ENCODE results near the gene MAPK6. TPM values are rescaled to one million over a fixed set of nuclear protein-coding genes. Genes with fewer than 3 reads are reported as not detected.

MAPK6 gene
- total RNA-seq, 1 donor from 2014 or later: 77.8 TPM

GRCh38 chr15:52006702-52007340, 12.2 kb upstream of the MAPK6 start:
- no peaks in the 10 kb centered on the region for H3K9me3 Mint-ChIP-seq
- no peak overlapping the region for H3K27ac Mint-ChIP-seq (ENCODE audit: unreplicated experiment)
- DNase-seq (ENCODE audit: low read depth, low spot score): no peak
- no peaks in the 10 kb centered on the region for H3K27me3 Mint-ChIP-seq (ENCODE audit: low read depth)
- no peak overlapping the region for H3K4me3 Mint-ChIP-seq
- peaks cover 10% of the 10 kb centered on the region for H3K4me1 Mint-ChIP-seq
- no peaks in the 10 kb centered on the region for H3K36me3 Mint-ChIP-seq (ENCODE audit: low read depth)
- TF ChIP-seq, protein P1, sequence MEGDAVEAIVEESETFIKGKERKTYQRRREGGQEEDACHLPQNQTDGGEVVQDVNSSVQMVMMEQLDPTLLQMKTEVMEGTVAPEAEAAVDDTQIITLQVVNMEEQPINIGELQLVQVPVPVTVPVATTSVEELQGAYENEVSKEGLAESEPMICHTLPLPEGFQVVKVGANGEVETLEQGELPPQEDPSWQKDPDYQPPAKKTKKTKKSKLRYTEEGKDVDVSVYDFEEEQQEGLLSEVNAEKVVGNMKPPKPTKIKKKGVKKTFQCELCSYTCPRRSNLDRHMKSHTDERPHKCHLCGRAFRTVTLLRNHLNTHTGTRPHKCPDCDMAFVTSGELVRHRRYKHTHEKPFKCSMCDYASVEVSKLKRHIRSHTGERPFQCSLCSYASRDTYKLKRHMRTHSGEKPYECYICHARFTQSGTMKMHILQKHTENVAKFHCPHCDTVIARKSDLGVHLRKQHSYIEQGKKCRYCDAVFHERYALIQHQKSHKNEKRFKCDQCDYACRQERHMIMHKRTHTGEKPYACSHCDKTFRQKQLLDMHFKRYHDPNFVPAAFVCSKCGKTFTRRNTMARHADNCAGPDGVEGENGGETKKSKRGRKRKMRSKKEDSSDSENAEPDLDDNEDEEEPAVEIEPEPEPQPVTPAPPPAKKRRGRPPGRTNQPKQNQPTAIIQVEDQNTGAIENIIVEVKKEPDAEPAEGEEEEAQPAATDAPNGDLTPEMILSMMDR (conservative IDR thresholded peaks at IDR 0.05): no peak

- Mint-ChIP-seq H3K4me1 (peaks cover 16% of the 10 kb centered on the region), H3K9me3 (no peaks in the 10 kb centered on the region), H3K27ac (ENCODE audit: unreplicated experiment) (no peak overlapping the region), H3K27me3 (ENCODE audit: low read depth) (no peaks in the 10 kb centered on the region), H3K4me3 (no peak overlapping the region), H3K36me3 (ENCODE audit: low read depth) (no peaks in the 10 kb centered on the region)
- no peak for DNase-seq (ENCODE audit: low read depth, low spot score)
- TF ChIP-seq, protein P1 (conservative IDR thresholded peaks at IDR 0.05): no peak
Measured at GRCh38 chr15:52008359-52008697, 10.7 kb upstream of the MAPK6 start.

DNA sequence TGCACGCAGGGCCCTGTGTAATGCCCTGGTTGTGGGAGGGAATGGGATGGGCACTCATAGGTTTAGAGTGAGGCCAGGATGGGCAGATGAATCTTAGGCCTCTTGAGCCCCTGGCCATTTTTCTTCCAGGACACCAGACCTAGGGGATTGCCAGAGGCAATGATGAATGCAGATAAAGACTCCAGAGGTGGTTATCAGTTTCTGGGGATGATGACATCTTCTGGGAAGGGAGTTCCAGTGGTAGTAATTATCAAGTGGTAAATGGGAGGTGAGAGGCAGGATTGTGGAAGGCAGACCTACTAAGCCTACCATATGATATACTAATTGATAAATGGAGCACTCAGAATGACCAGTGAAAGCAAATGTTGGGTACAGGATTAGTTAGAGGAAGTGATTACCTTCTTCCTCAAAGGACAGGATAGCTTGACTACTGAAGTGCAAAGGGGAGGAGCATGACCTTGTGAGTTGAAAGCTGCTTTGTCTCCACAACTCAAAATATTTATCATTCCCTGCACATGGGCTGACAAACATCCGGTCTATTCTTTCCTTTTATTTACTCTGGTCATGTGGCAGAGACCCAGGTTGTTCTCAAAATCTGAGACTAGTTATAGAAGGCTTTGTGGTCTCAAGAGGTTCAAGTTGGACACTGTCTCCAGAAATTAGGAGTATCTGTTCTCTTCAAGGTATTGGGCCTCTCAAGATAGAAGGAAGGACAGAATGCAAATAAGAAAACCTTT, 10.2 kb upstream of the MAPK6 start:
- no peaks in the 10 kb centered on the region for H3K27me3 Mint-ChIP-seq (ENCODE audit: low read depth)
- TF ChIP-seq, protein P1 (conservative IDR thresholded peaks at IDR 0.05): no peak
- no peaks in the 10 kb centered on the region for H3K9me3 Mint-ChIP-seq
- no peaks in the 10 kb centered on the region for H3K36me3 Mint-ChIP-seq (ENCODE audit: low read depth)
- no peak overlapping the region for H3K27ac Mint-ChIP-seq (ENCODE audit: unreplicated experiment)
- no peak overlapping the region for H3K4me3 Mint-ChIP-seq
- peaks cover 16% of the 10 kb centered on the region for H3K4me1 Mint-ChIP-seq
- DNase-seq (ENCODE audit: low read depth, low spot score): no peak

GRCh38 chr15:52010633-52011595, 8.1 kb upstream of the MAPK6 start:
- TF ChIP-seq, protein P1 (conservative IDR thresholded peaks at IDR 0.05): no peak
- no peak overlapping the region for H3K27ac Mint-ChIP-seq (ENCODE audit: unreplicated experiment)
- no peaks in the 10 kb centered on the region for H3K27me3 Mint-ChIP-seq (ENCODE audit: low read depth)
- no peak overlapping the region for H3K4me3 Mint-ChIP-seq
- H3K9me3 Mint-ChIP-seq: no peaks in the 10 kb centered on the region
- peaks cover 16% of the 10 kb centered on the region for H3K4me1 Mint-ChIP-seq
- no peak for DNase-seq (ENCODE audit: low read depth, low spot score)
- H3K36me3 Mint-ChIP-seq (ENCODE audit: low read depth): no peaks in the 10 kb centered on the region

GRCh38 chr15:52011711-52012144, 7.3 kb upstream of the MAPK6 start:
- H3K27ac Mint-ChIP-seq (ENCODE audit: unreplicated experiment): no peak overlapping the region
- no peak overlapping the region for H3K4me3 Mint-ChIP-seq
- H3K9me3 Mint-ChIP-seq: no peaks in the 10 kb centered on the region
- TF ChIP-seq, protein P1 (conservative IDR thresholded peaks at IDR 0.05): no peak
- peaks cover 16% of the 10 kb centered on the region for H3K4me1 Mint-ChIP-seq
- H3K27me3 Mint-ChIP-seq (ENCODE audit: low read depth): no peaks in the 10 kb centered on the region
- no peak for DNase-seq (ENCODE audit: low read depth, low spot score)
- no peaks in the 10 kb centered on the region for H3K36me3 Mint-ChIP-seq (ENCODE audit: low read depth)
